GM12873 (cell line): ENCODE measurements around the gene TMEM52B.

Experiments
- TF ChIP-seq, protein P1 (sequence below): IDR thresholded peaks from 2 replicates; pipeline ENCODE4 v1.5.1; 2012; ENCODE audit warnings: low read depth, mild to moderate bottlenecking, moderate library complexity, low read length, control low read depth; ENCODE audit not compliant: insufficient read depth; ENCODE audit errors: missing control alignments

TMEM52B gene

DNA sequence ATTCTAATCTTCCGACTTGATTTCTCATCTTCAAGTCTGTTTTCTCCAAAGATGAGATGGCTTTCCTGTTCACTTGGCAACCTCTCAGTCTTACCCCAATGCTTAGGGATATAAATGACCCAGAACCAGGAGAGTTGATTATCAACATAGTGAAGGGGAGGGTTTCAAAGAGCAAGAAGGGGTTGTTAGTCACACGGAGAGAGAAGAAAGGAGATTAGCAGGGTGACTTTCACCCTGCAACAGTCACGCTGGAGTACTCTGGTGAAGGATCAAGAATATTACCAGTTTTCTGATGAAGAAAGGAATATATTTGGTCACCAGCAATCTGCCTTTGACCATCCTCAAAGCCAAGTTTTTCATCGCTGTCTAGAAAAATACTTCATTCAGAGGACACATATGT lies at the start of gene TMEM52B:
Gene TMEM52B, plus strand, starts transcription at position 212 of the 400 bp plus-strand sequence. CDS start 543 bp downstream, outside the sequence.
- TF ChIP-seq, protein P1, sequence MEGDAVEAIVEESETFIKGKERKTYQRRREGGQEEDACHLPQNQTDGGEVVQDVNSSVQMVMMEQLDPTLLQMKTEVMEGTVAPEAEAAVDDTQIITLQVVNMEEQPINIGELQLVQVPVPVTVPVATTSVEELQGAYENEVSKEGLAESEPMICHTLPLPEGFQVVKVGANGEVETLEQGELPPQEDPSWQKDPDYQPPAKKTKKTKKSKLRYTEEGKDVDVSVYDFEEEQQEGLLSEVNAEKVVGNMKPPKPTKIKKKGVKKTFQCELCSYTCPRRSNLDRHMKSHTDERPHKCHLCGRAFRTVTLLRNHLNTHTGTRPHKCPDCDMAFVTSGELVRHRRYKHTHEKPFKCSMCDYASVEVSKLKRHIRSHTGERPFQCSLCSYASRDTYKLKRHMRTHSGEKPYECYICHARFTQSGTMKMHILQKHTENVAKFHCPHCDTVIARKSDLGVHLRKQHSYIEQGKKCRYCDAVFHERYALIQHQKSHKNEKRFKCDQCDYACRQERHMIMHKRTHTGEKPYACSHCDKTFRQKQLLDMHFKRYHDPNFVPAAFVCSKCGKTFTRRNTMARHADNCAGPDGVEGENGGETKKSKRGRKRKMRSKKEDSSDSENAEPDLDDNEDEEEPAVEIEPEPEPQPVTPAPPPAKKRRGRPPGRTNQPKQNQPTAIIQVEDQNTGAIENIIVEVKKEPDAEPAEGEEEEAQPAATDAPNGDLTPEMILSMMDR: no peak

DNA sequence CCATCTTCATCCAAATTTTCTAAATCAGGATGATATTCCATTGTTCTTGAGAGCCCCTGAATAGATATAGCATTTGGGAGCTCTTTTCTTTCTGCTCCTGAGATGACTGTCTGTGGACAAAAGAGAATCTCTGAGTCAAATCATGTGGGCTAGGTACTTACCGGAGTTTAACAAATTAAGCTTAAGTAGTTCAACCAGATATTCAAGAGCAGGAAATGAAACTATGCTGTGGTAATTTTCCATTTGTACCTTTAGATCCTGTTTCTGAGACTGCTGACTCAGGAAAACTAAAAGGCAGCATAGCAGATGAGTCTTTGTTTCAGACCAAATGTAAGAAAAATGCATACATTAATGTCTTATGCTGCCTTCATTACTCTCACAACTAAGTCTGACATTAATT lies 48.8 kb upstream of the TMEM52B start, which contains the start of gene CLEC7A:
Gene CLEC7A, minus strand, starts transcription at position 158 of the 400 bp plus-strand sequence. Its CDS starts 117 bp downstream, at position 41.
- TF ChIP-seq, protein P1: no peak

DNA sequence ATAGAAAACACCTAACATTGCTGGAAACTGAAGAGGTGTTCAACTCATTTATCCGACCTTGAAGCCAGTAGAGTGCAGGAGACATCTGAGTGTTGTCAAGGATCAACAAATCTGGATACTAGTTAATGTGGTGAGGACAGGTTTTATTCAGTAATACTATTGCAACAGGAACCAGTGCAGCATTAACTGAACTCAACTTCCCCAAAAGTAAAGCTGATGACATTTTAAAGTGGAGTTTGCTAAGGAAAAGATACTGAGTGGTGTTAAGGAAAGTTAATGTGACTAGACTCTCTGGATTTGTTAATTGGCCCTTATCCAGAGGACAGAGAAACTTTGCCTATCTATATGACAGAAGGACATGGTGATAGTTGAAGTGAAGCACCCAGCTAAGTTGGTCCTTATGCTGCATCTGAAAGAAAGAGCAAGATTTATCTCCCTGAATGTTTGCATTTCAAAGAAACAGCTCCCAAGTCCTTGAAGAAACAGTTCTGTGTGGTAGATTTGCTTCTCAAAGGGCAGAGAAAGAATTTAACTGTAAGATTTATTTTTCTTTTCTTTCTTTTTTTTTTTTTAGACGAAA lies 47.6 kb upstream of the TMEM52B start:
- TF ChIP-seq, protein P1: no peak

DNA sequence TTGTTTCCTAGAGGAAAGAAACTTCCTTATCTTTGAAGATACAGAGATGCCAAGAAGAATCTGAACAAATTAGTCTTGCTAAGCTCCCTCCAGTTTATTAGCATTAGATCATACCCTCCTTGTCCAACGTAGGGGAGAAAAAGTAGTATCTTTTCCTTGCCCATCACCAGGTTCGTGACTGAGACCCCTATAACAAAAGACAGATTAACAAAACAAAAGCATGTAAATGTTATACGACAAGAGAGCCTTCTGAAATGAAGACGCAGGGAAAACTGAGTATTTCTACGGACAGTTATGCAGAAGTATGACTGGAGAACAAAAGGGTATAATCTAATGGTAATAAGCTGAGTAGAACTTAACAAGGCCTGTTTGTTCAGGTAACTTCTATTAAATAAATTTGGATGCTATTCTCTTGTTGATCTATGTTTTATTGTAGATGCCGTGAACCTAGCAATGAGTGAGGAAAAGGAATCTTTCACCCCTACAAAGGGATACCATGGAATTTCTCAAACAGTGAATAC lies 45.9 kb upstream of the TMEM52B start:
- TF ChIP-seq, protein P1: no peak

DNA sequence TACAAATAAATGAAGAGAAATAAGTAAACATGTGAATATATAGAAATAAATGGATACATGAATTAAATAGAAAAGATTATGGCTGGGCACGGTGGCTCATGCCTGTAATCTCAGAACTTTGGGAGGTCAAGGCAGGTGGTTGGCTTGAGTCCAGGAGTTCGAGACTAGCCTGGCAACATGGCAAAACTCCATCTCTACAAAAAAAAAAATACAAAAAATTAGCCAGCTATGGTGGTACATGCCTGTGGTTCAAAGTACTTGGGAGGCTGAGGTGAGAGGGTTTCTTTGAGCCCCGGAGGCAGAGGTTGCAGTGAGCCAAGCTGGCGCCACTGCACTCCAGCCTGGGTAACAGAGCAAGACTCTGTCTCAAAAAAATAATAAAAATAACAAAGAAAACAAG lies 43.7 kb upstream of the TMEM52B start:
- TF ChIP-seq, protein P1: no peak

DNA sequence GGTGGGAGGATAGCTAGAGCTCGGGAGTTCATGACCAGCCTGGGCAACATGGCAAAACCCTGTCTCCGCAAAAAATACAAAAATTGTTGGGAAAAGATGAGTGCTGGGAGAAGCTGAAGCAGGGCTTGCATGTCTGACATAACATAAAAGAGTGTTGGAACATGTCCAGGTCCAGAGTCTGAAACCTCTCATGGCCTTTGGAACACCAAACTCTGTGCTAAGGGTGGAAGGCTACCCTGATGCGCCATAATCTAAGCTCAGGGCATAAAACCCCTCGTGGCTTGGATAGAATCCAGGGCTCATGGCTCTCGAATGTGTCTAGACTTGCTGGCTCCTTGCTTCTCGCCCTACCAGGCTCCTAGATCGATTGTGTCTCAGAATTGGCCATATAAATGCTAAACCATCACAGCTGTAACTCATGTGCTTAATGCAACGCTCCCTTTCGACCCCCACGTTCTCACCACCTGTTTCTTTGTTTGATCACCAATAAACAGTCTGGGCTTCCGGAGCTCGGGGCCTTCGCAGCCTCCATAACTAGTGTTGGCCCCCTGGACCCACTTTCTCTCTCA lies 42.1 kb upstream of the TMEM52B start:
- TF ChIP-seq, protein P1: no peak

DNA sequence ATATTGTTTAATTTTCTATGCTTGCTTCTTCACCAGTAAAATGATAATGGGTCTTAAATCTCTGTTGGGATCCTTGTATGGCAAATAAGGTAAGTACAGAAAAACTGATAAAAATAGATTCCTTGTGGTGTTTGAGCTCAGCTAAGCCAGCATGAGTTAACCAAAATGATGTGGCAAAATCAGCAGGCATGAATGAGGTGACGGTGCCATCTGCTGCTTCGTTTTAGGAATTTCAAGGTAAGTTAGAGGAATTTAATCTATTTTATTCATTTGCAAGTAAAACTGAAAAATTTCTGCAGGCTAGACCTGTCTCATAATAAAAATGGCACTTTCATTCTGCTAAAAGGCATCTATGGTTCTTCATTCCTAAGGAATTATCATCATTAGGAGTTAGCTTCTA lies 38.8 kb upstream of the TMEM52B start:
- TF ChIP-seq, protein P1: peak; percentile 44
